Liver (tissue), 9 donors: ENCODE measurements around the gene INO80C. TPM values are rescaled to one million over a fixed set of nuclear protein-coding genes. Genes with fewer than 3 reads are reported as not detected.

Experiments used
- DNase-seq: peaks from one replicate; pipeline ENCODE4 v3.0.0-alpha.2; 2017; ENCODE audit warnings: low spot score
- H3K27ac ChIP-seq, 2 donors: one replicate each; pipeline ENCODE4 v1.7.0; 2013; ENCODE audit warnings: inconsistent platforms in 2 of 2, low read length in 2 of 2, control low read depth in 1 of 2, low read depth in 1 of 2, mild to moderate bottlenecking in 1 of 2
- H3K27me3 ChIP-seq, 4 donors: one replicate each; pipeline versions ENCODE4 v1.6.1 to v1.7.0; 2013; ENCODE audit warnings: low read length in 3 of 4, inconsistent platforms in 1 of 4, mild to moderate bottlenecking in 1 of 4, moderate library complexity in 1 of 4; ENCODE audit not compliant: control insufficient read depth in 4 of 4, insufficient read depth in 4 of 4
- H3K36me3 ChIP-seq, 4 donors: one replicate each; pipeline versions ENCODE4 v1.6.1 to v1.7.0; 2013; ENCODE audit warnings: low read length in 3 of 4, mild to moderate bottlenecking in 3 of 4, low read depth in 1 of 4, moderate library complexity in 1 of 4; ENCODE audit not compliant: control insufficient read depth in 4 of 4, insufficient read depth in 3 of 4
- H3K4me1 ChIP-seq, 4 donors: one replicate each; pipeline versions ENCODE4 v1.6.1 to v1.7.0; 2013; ENCODE audit warnings: low read length in 3 of 4, mild to moderate bottlenecking in 3 of 4, moderate library complexity in 1 of 4; ENCODE audit not compliant: control insufficient read depth in 4 of 4, insufficient read depth in 4 of 4
- H3K4me3 ChIP-seq, 3 donors: one replicate each; pipeline versions ENCODE4 v1.6.1 to v1.7.0; 2013; ENCODE audit warnings: low read length in 3 of 3, control low read depth in 1 of 3, low read depth in 1 of 3, mild to moderate bottlenecking in 1 of 3
- H3K9ac ChIP-seq, 2 donors: one replicate each; pipeline ENCODE4 v1.7.0; 2013; ENCODE audit warnings: low read length in 2 of 2, mild to moderate bottlenecking in 2 of 2, moderate library complexity in 2 of 2, control low read depth in 1 of 2, low read depth in 1 of 2
- H3K9me3 ChIP-seq, 4 donors: one replicate each; pipeline versions ENCODE4 v1.6.1 to v1.7.0; 2013; ENCODE audit warnings: low read length in 3 of 4; ENCODE audit not compliant: control insufficient read depth in 4 of 4
- CTCF ChIP-seq: fragments of 150-350 bp; IDR thresholded peaks from 2 replicates; pipeline ENCODE4 v1.5.1; 2017; ENCODE audit warnings: improper control_type of control experiment, low read depth, low read length; ENCODE audit not compliant: missing input control
- EGR1 ChIP-seq, 2 donors: IDR thresholded peaks; 2 replicates each; pipeline ENCODE4 v1.6.1; 2016 to 2018; ENCODE audit warnings: antibody characterized with exemption in 2 of 2, low read depth in 2 of 2
- FOXA2 ChIP-seq: IDR thresholded peaks from 2 replicates; pipeline ENCODE4 v1.6.1; 2016; ENCODE audit warnings: antibody characterized with exemption
- GABPA ChIP-seq, 2 donors: IDR thresholded peaks in 1 of 2; conservative IDR thresholded peaks in 1 of 2; 2 replicates each; pipeline ENCODE4 v1.6.1; 2016; ENCODE audit warnings: antibody characterized with exemption in 2 of 2, mild to moderate bottlenecking in 1 of 2, moderate library complexity in 1 of 2
- HNF4A ChIP-seq, 2 donors: conservative IDR thresholded peaks; 2 replicates each; pipeline ENCODE4 v1.6.1; 2016; ENCODE audit warnings: antibody characterized with exemption in 2 of 2, mild to moderate bottlenecking in 2 of 2
- HNF4G ChIP-seq: IDR thresholded peaks from 2 replicates; pipeline ENCODE4 v1.6.1; 2016; ENCODE audit warnings: antibody characterized with exemption
- JUND ChIP-seq, 2 donors: IDR thresholded peaks; 2 replicates each; pipeline ENCODE4 v1.6.1; 2016; ENCODE audit warnings: antibody characterized with exemption in 2 of 2
- NR2F2 ChIP-seq: IDR thresholded peaks from 2 replicates; pipeline ENCODE4 v1.6.1; 2016; ENCODE audit warnings: antibody characterized with exemption
- REST ChIP-seq: IDR thresholded peaks from 2 replicates; pipeline ENCODE4 v1.6.1; 2016; ENCODE audit warnings: antibody characterized with exemption, mild to moderate bottlenecking
- RXRA ChIP-seq, 2 donors: IDR thresholded peaks; 2 replicates each; pipeline ENCODE4 v1.6.1; 2017 to 2018; ENCODE audit warnings: antibody characterized with exemption in 2 of 2, mild to moderate bottlenecking in 1 of 2
- SP1 ChIP-seq: IDR thresholded peaks from 2 replicates; pipeline ENCODE4 v1.6.1; 2018; ENCODE audit warnings: antibody characterized with exemption, mild to moderate bottlenecking
- TAF1 ChIP-seq: conservative IDR thresholded peaks from 2 replicates; pipeline ENCODE4 v1.6.1; 2016; ENCODE audit warnings: antibody characterized with exemption, mild to moderate bottlenecking
- ZBTB33 ChIP-seq: IDR thresholded peaks from 2 replicates; pipeline ENCODE4 v1.6.1; 2016; ENCODE audit warnings: antibody characterized with exemption
- WGBS: extraction: QIAGEN DNeasy Blood & Tissue Kit; methylation state at CpG from one replicate; pipeline ENCODE4 v1.1.7; 2013; 5-methylcytosine and 5-hydroxymethylcytosine counted together
- polyA plus RNA-seq, 2 donors: library from polyadenylated mRNA; stranded (reverse) in 1 of 2; unstranded in 1 of 2; fragments of 200-250 nt in 1 of 2; fragments of >200 nt in 1 of 2; fragmentation: Nextera tagmentation in 1 of 2; extraction: Ambion mirVana in 1 of 2; gene quantifications; one replicate each; pipeline versions ENCODE4 v1.2.1 to v1.2.3, GENCODE V29; 2013 to 2015
- total RNA-seq, 2 donors: library from RNA; depleted of rRNA; stranded (reverse); fragments of >200 nt; gene quantifications; one replicate each; pipeline ENCODE4 v1.2.3, GENCODE V29; 2014
- TF ChIP-seq, protein P1 (sequence below): IDR thresholded peaks from 2 replicates; pipeline ENCODE4 v1.6.1; 2016; ENCODE audit warnings: antibody characterized with exemption
- TF ChIP-seq, protein P2 (sequence below): IDR thresholded peaks from 2 replicates; pipeline ENCODE4 v1.6.1; 2016; ENCODE audit warnings: antibody characterized with exemption
- donor health status: healthy.
- donor health status: healthy.
- donor health status: healthy.
- donor health status: healthy.
- donor health status: healthy.

The INO80C gene
- total and polyA plus RNA-seq, 4 donors = 4.6 to 13.4 (median 10.5) TPM

GRCh38 chr18:35457140-35457704 lies 40.5 kb downstream of the INO80C start:
- Histone ChIP-seq H3K27ac (no peak overlapping the region), H3K4me3 (no peak overlapping the region), H3K9me3 (no peaks in the 10 kb centered on the region), H3K36me3 (no peaks in the 10 kb centered on the region), H3K9ac (no peak overlapping the region), H3K4me1 (peaks cover 0 to under 1% (median 0%) of the 10 kb centered on the region in 4 donors), H3K27me3 (no peaks in the 10 kb centered on the region)
- no peak for TF ChIP-seq HNF4A (conservative IDR thresholded peaks at IDR 0.05)
- TF ChIP-seq REST = no peak
- TF ChIP-seq FOXA2 = no peak
- no peak for TF ChIP-seq CTCF
- 87% methylated on average over 3 of the region's 3 CpGs for WGBS
- DNase-seq = no peak

DNA sequence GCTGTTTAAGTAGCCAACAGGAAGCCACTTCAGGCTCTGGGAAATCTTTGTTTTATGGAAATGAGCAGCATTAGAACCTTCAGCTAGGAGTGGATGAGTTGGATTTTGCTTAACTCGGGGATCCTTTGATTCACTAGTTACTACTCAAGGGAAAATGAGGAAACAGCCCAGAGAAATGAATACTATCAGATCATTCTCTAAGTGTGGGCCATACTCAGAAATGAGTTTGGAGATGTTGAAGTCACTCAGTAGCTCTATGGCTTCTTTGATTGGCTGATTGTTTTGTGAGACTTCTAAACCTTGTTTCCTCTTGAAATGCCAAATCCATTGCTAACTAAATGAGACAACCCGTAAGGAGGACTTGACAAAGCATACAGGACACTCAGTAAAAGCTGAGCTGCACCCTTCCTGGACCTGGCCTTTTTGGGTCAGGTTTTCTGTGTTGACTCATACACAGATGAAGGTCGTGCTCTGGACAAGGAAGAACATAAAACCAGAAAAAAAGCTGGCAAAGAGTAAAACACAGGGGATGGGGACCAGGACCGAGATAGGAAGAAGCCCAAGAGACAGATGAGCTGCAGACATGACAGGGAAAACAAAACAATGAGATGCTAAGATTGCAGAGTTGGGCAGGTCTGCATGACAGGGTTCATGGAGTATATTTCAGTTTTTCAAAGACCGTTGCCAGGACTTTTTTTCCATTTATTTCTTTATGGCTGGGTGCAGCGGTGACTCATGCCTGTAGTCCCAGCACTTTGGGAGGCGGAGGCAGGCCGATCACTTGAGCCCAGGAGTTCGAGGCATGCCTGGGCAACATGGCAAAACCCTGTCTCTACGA lies 41.6 kb downstream of the INO80C start:
- Histone ChIP-seq H3K4me3 (no peak overlapping the region), H3K9ac (no peak overlapping the region), H3K27ac (no peak overlapping the region), H3K27me3 (no peaks in the 10 kb centered on the region), H3K36me3 (no peaks in the 10 kb centered on the region), H3K4me1 (no peaks in the 10 kb centered on the region), H3K9me3 (no peaks in the 10 kb centered on the region)
- 87% methylated on average over 10 of the region's 10 CpGs for WGBS
- DNase-seq = no peak
- no peak for TF ChIP-seq HNF4G
- no peak for TF ChIP-seq NR2F2
- no peak for TF ChIP-seq EGR1 (IDR thresholded peaks at IDR 0.05; ENCODE audit: low read depth in 2 of 2)
- TF ChIP-seq HNF4A (conservative IDR thresholded peaks at IDR 0.05) = no peak
- no peak for TF ChIP-seq CTCF
- TF ChIP-seq ZBTB33 = no peak
- TF ChIP-seq JUND (IDR thresholded peaks at IDR 0.05) = no peak
- no peak for TF ChIP-seq GABPA (IDR thresholded peaks at IDR 0.05 in 1 of 2, conservative IDR thresholded peaks at IDR 0.05 in 1 of 2)
- TF ChIP-seq RXRA (IDR thresholded peaks at IDR 0.05) = no peak
- TF ChIP-seq TAF1 = no peak
- TF ChIP-seq, protein P1, sequence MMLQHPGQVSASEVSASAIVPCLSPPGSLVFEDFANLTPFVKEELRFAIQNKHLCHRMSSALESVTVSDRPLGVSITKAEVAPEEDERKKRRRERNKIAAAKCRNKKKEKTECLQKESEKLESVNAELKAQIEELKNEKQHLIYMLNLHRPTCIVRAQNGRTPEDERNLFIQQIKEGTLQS = no peak
- no peak for TF ChIP-seq REST
- TF ChIP-seq, protein P2, sequence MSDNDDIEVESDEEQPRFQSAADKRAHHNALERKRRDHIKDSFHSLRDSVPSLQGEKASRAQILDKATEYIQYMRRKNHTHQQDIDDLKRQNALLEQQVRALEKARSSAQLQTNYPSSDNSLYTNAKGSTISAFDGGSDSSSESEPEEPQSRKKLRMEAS = no peak
- no peak for TF ChIP-seq SP1
